GM19397 (cell line): ENCODE measurements around the gene CD248.

Experiments
- ATAC-seq: cut with Tn5 transposase; IDR thresholded peaks from one replicate; pipeline ENCODE4 v1.9.1; 2021; ENCODE audit warnings: mild to moderate bottlenecking, moderate library complexity; ENCODE audit not compliant: unreplicated experiment

Gene CD248

GRCh38 chr11:66289548-66290329 lies 27.1 kb downstream of the CD248 start:
- ATAC-seq: peak; percentile 27

- peak; percentile 91 for ATAC-seq
Observed at GRCh38 chr11:66288671-66289547, 27.9 kb downstream of the CD248 start, which contains the start of gene YIF1A. YIF1A (minus strand) TSS chr11:66289143; CDS start chr11:66288985, 158 bp downstream.

GRCh38 chr11:66287889-66288670 lies 28.8 kb downstream of the CD248 start:
- no peak for ATAC-seq

GRCh38 chr11:66287211-66287888 lies 29.5 kb downstream of the CD248 start:
- no peak for ATAC-seq

GRCh38 chr11:66286699-66287098 lies 30.1 kb downstream of the CD248 start:
- no peak for ATAC-seq

GRCh38 chr11:66285250-66285947 lies 31.4 kb downstream of the CD248 start:
- no peak for ATAC-seq

GRCh38 chr11:66284526-66285078 lies 32.2 kb downstream of the CD248 start:
- ATAC-seq: no peak

- ATAC-seq: no peak
Observed at GRCh38 chr11:66283461-66284105, 33.3 kb downstream of the CD248 start.

- peak; percentile 81 for ATAC-seq
Observed at GRCh38 chr11:66282468-66283455, 34.1 kb downstream of the CD248 start.

- no peak for ATAC-seq
Observed at GRCh38 chr11:66281776-66282467, 34.9 kb downstream of the CD248 start.

- ATAC-seq: no peak
Observed at GRCh38 chr11:66281001-66281400, 35.8 kb downstream of the CD248 start.

- no peak for ATAC-seq
Observed at GRCh38 chr11:66280428-66280827, 36.4 kb downstream of the CD248 start.

- no peak for ATAC-seq
Observed at GRCh38 chr11:66279092-66279734, 37.6 kb downstream of the CD248 start.

GRCh38 chr11:66278363-66279091 lies 38.3 kb downstream of the CD248 start:
- no peak for ATAC-seq

- no peak for ATAC-seq
Observed at GRCh38 chr11:66277471-66278362, 39.1 kb downstream of the CD248 start, which contains the start of gene CNIH2. CNIH2 (plus strand) TSS chr11:66278175; CDS start chr11:66278457, 282 bp downstream.
